Measurements from ENCODE around the gene INSL3. TPM values are rescaled to one million over a fixed set of nuclear protein-coding genes. Genes with fewer than 3 reads are reported as not detected.

Gene INSL3
- polyA plus RNA-seq, 1 donor (not counting 4 experiments of a cell fraction or from before 2014, with no cell fraction given): not detected

GRCh38 chr19:17836530-17836929, 15.2 kb upstream of the INSL3 start:
- H3K27me3 ChIP-seq (ENCODE audit: control insufficient read depth, extremely low read depth, insufficient read depth, low read length): peaks cover 2% of the 10 kb centered on the region
- no peaks in the 10 kb centered on the region for H3K79me2 ChIP-seq (ENCODE audit: control insufficient read depth, insufficient read depth, low read length)
- no peak overlapping the region for H3K9ac ChIP-seq (ENCODE audit: control insufficient read depth, extremely low read depth, insufficient read depth, low read length)
- no peaks in the 10 kb centered on the region for H3K9me3 ChIP-seq (ENCODE audit: control insufficient read depth, low read depth, low read length)
- H3K4me1 ChIP-seq (ENCODE audit: control insufficient read depth, extremely low read depth, insufficient read depth, low read length): peaks cover under 1% of the 10 kb centered on the region
- H3K9me1 ChIP-seq (ENCODE audit: control insufficient read depth, extremely low read depth, insufficient read depth, low read length): no peaks in the 10 kb centered on the region
- TF ChIP-seq EZH2 (IDR thresholded peaks at IDR 0.05; ENCODE audit: low read length): no peak
- TF ChIP-seq CTCF (optimal IDR thresholded peaks at IDR 0.05 in 1 of 3, IDR thresholded peaks at IDR 0.05 in 1 of 3, conservative IDR thresholded peaks at IDR 0.05 in 1 of 3; ENCODE audit: extremely low read depth in 1 of 3, insufficient read depth in 2 of 3, low read length in 3 of 3): no peak
- no peak for DNase-seq (ENCODE audit: low read depth, low spot score)
- H4K20me1 ChIP-seq (ENCODE audit: control insufficient read depth, extremely low read depth, insufficient read depth, low read length): no peaks in the 10 kb centered on the region
- H3K36me3 ChIP-seq (ENCODE audit: control insufficient read depth in 2 of 2, extremely low read depth in 1 of 2, insufficient read depth in 2 of 2, low read length in 2 of 2): no peaks in the 10 kb centered on the region
- no peak overlapping the region for H2AFZ ChIP-seq (ENCODE audit: control insufficient read depth, low read length)
- dilution Hi-C loops (cut with MboI; ENCODE audit: extremely low pct_ligation_motif_present, low sequenced_read_pairs): no loop called here
- H3K4me3 ChIP-seq (ENCODE audit: control insufficient read depth in 2 of 3, extremely low read depth in 1 of 3, insufficient read depth in 2 of 3, low read depth in 1 of 3, low read length in 3 of 3): no peak overlapping the region
- H3K4me2 ChIP-seq (ENCODE audit: control insufficient read depth, extremely low read depth, insufficient read depth, low read depth, low read length): no peak overlapping the region
- FAIRE-seq: no peak
- H3K27ac ChIP-seq (ENCODE audit: control insufficient read depth, insufficient read depth, low read length): no peak overlapping the region

- Histone ChIP-seq H3K9ac (ENCODE audit: control insufficient read depth, extremely low read depth, insufficient read depth, low read length) (no peak overlapping the region), H3K79me2 (ENCODE audit: control insufficient read depth, insufficient read depth, low read length) (no peaks in the 10 kb centered on the region), H3K36me3 (ENCODE audit: control insufficient read depth in 2 of 2, extremely low read depth in 1 of 2, insufficient read depth in 2 of 2, low read length in 2 of 2) (no peaks in the 10 kb centered on the region), H3K4me2 (ENCODE audit: control insufficient read depth, extremely low read depth, insufficient read depth, low read depth, low read length) (no peak overlapping the region), H3K9me3 (ENCODE audit: control insufficient read depth, low read depth, low read length) (no peaks in the 10 kb centered on the region), H3K4me1 (ENCODE audit: control insufficient read depth, extremely low read depth, insufficient read depth, low read length) (peaks cover 5% of the 10 kb centered on the region), H3K9me1 (ENCODE audit: control insufficient read depth, extremely low read depth, insufficient read depth, low read length) (no peaks in the 10 kb centered on the region), H3K27me3 (ENCODE audit: control insufficient read depth, extremely low read depth, insufficient read depth, low read length) (peaks cover 5% of the 10 kb centered on the region), H2AFZ (ENCODE audit: control insufficient read depth, low read length) (no peak overlapping the region), H3K27ac (ENCODE audit: control insufficient read depth, insufficient read depth, low read length) (no peak overlapping the region), H4K20me1 (ENCODE audit: control insufficient read depth, extremely low read depth, insufficient read depth, low read length) (no peaks in the 10 kb centered on the region), H3K4me3 (ENCODE audit: control insufficient read depth in 2 of 3, extremely low read depth in 1 of 3, insufficient read depth in 2 of 3, low read depth in 1 of 3, low read length in 3 of 3) (no peak overlapping the region)
- dilution Hi-C loops (cut with MboI; ENCODE audit: extremely low pct_ligation_motif_present, low sequenced_read_pairs): no loop called here
- DNase-seq (ENCODE audit: low read depth, low spot score) (no peak), FAIRE-seq (no peak)
- TF ChIP-seq CTCF (optimal IDR thresholded peaks at IDR 0.05 in 1 of 3, IDR thresholded peaks at IDR 0.05 in 1 of 3, conservative IDR thresholded peaks at IDR 0.05 in 1 of 3; ENCODE audit: extremely low read depth in 1 of 3, insufficient read depth in 2 of 3, low read length in 3 of 3) (no peak), EZH2 (IDR thresholded peaks at IDR 0.05; ENCODE audit: low read length) (no peak)
These were observed 14.1 kb upstream of the INSL3 start for GRCh38 chr19:17835182-17836006.
